Activated CD4-positive, alpha-beta T cell treated with anti-CD3 and anti-CD28 coated beads for 48 hours (primary cell): ENCODE data around the gene B9D1.

Source experiments
- DNase-seq: peaks from one replicate; pipeline ENCODE4 v3.0.0-alpha.2; 2020

B9D1 gene

DNA sequence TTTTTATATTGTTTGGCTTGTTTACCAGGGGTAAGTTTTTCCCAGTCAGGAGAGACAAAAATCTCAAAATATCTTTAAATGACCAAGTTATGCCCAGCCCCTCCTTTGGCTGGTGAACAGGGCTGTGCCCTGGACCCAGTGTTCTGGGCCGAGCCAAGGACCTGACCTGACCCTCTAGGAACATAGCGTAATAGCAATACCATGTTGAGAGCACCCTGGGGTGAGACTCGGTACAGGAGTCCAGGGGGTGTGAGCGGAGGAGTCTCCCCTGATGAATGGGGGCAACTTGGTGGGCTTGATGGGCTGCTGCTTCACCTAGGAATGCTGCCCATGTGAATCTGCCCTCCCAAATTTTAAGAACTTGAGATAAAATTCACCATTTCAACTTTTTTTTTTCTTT lies 47.4 kb downstream of the B9D1 start:
- no peak for DNase-seq

DNA sequence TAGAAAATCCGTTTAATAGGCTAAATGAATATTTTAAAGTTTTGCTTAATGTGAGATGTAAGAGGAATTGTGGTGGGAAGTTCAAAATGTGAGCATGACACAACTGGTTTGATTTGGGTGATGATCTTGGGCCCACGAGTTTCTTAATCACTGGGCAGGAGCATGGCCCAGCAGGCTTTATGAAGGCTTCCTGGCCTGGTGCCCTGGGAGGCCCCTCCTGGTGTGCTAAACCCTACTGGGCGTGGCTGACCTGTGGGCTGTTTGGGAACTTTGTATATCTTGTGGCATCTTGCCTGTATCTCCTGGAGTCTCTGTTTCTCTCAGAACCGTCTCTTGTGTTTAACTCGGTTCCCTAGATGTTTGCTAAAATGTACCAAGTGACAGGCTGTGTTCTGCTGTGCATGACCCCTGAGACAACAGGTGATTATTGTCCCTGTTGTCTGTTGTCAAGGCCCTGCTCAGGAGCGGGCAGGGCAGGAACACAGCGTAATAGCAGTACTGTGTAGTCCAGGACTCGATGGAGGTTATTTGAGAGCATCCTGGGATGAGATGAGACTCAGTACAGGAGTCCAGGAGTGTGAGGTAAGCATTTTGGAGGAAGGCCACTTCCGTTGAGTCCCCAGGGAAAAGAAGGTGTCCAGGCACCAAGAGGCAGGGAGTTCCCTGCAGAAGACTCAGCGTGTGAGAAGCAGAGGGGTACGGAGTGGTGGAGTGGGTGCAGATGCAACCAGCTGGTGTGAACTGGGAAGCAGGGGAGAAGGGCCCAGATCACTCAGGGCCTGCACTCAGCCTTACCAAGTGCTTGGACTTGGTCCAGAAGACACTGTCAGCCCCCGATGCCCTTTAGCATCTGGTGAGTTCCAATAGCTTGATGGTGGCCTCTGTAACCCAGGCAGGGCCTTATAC lies 48.5 kb downstream of the B9D1 start:
- DNase-seq = no peak

DNA sequence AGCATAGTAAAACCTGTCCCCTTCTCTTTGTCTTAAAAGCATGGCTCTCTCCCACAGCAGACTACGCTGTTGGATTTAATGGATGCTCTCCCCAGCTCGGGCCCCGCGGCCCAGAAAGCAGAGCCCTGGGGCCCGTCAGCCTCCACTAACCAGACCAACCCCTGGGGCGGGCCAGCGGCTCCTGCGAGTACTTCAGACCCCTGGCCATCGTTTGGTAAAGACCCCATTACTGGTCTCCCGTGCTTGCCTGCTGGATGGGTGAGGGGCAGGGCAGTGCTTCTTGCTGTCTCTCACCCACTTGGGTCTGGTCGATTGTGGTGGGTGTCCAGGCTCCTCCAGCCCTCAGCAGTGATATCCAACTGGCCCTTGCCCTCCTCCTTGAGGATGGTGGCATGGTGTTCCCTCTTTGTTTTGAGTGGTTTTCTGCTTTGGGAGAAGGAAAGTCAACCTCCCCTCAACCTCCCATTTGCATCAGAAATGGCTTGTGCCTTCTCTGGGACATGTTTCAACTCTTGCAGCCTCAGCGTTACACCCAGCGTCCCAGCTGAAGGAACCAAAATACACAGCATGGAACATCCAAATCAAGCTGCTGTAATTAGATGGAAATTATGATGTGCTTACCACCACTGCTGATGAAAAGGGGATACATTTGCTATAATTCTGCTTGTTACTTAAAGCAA lies 49.3 kb downstream of the B9D1 start:
- DNase-seq = no peak

GRCh38 chr17:19312406-19312805 lies 50.1 kb downstream of the B9D1 start:
- no peak for DNase-seq

GRCh38 chr17:19311421-19312215 lies 50.9 kb downstream of the B9D1 start:
- no peak for DNase-seq

GRCh38 chr17:19311016-19311415 lies 51.5 kb downstream of the B9D1 start:
- DNase-seq = no peak

- DNase-seq = no peak
Observed at GRCh38 chr17:19310151-19310550, 52.4 kb downstream of the B9D1 start.

- DNase-seq = no peak
Observed at GRCh38 chr17:19309701-19310100, 52.8 kb downstream of the B9D1 start.

GRCh38 chr17:19308398-19308797 lies 54.1 kb downstream of the B9D1 start:
- DNase-seq = no peak

GRCh38 chr17:19307521-19307920 lies 55.0 kb downstream of the B9D1 start:
- no peak for DNase-seq

DNA sequence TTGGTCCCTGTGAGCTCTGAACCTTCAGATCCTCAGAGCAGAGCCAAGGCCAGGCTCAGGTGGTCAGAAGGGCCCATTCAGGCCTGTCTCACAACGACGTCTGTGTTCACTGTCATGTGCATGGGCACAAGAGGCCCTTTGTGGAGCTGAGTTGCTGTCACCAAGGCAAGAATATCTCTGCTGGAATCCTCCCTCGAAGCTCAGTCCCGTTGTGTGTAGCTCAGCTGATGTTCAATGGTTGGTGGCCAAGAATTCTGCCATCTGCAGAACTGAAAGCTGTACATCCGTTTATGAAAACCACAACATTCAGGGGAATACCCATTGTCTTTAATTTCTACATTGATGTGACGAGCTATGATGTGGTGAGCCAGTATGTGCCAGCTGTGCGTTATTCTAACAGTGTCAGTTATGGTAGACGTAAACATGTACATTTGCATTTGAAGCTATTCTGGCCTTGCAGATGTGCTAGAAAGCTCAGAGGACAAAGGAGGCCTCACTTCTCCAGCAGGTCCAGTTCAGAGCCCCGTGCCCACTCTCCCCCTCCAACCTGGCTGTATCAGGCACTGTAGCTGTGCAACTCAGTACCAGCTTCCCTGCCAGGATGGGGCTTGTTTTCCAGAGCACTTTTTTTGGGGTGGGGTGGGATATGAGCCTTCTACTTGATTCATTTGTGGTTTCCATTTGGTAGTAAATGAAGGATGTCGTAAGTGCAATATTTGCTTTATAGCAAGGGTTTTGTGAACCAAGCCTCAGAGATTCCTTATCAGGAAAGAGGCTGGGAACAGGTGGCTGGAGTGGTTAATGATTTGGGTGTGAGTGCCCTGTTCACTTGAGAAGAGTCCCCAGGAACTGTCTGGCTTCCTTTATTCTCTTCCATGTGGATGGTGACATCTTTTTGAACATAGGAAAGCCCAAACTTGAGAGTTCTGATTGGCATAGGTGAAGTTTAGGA lies 56.1 kb downstream of the B9D1 start:
- peak; percentile 33 for DNase-seq

GRCh38 chr17:19305761-19306159 lies 56.8 kb downstream of the B9D1 start:
- DNase-seq = no peak

DNA sequence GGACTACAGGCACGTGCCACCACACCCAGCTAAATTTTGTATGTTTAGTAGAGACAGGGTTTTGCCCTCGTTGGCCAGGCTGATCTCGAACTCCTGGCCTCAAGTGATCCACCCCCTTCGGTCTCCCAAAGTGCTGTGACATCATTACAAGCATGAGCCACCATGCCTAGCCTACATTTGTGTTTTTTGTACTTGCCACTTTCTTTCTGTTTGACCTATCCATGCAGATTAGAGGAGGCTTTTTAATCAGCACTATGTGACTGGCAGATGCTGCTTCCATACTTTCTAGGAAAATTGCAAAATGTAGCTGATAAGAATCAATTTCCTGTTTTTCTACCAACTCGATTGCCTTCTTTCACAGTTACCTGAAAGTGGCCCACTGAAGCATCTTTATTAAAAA lies 57.3 kb downstream of the B9D1 start:
- no peak for DNase-seq

- DNase-seq = no peak
Observed at GRCh38 chr17:19304751-19305150, 57.8 kb downstream of the B9D1 start.

DNA sequence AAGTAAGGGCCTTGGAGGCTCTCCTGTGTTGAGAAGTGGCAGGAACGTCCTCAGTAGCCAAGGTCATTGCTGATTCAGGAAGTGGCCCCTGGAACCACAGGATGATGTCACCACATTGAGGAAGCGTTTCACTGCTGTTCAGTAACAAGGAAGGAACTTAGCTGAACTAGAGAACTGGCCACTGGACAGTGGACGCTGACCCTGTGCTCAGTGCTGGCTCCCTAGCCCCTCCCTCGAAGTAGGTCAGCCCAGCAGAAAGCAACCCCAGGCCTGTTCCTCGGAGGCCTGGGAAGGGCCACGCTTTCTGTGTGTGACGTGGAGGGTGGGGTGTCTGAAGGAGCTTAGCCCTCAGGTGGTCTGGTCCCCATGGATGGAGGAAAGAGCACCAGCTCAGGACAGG lies 58.3 kb downstream of the B9D1 start:
- no peak for DNase-seq

- DNase-seq = no peak
Observed at GRCh38 chr17:19303367-19303776, 59.2 kb downstream of the B9D1 start.

DNA sequence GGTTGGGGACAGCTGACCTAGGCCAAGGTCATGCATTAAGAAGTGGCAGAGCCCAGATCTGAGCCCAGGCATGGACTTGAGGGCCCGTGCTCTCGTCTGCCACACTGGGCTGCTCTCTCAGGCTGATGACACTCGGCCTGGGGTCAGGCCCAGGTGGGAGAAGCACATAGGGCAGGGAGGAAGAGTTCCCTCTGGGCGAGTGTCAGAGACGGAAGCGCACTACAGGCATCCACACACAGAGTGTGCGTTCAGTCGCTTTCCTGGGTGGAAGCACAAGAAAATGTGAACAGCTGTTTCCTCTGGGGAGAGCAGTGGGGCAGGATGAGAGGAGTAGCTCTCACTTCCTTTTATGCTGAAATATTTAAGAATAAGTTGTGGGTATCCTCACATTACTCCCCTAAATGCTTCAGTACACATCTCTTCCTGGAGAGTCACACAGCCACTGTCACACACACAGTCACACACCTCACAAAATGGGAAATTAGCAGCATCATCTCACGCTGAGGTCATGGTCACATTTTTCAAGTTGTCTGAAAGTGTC lies 59.7 kb downstream of the B9D1 start:
- DNase-seq = no peak

- no peak for DNase-seq
Observed at GRCh38 chr17:19301973-19302372, 60.5 kb downstream of the B9D1 start.

DNA sequence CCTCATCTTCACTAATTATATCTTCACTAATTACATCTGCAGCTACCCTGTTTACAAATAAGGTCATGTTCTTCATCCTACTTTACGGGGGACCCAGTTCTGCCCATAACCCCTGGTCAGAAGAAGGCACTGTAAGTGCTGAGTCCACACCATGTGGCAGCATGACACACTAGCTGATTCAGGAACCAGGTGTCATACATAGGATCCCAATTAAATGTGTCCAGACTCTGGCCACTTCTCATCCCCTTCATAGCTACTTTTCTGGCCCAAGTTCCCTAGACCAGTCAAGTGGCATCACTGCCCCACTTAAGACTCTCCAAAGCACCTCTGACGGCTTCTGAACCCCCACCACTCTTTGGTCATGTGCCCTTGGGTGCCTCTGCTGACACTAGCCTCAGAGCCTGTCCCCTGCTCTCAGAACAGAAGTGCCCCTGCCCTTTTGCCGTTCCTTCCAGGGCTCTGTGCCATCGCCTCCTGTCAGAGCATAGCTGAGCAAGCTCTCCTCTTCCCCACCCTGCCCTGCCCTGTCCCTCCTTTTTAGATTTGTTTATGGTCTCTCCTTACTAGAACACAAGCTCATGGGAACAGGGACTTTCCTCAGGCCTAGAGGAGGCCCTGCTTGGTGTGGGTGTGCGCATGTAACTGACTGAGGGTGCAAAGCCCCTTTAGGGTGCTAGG lies 61.1 kb downstream of the B9D1 start:
- no peak for DNase-seq

DNA sequence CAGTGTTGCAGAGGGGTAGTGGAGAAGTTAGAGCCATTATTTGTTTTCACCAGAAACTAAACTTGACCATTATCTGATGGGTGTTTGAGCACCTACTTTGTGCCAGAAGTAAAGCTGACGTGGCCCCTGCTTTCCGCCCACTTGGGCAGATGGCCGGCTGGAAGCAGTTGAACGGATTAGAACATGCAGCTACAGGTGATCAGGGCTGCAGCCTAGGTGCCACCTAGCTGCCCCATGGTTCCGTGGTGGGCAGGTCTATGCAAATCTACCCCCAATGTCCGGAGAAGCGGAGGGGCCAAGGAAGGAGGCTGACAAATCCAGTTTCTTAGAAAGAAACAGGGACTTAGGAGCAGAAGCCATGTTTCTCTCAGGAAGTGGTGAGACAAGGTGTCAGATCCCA lies 62.7 kb downstream of the B9D1 start:
- DNase-seq = no peak

GRCh38 chr17:19299214-19299747 lies 63.2 kb downstream of the B9D1 start:
- no peak for DNase-seq
